GM12865 (cell line): ENCODE results near the gene THSD4.
"Not testable (repeated sequence)": the region's sequence is repeated elsewhere in the genome, so short reads cannot be mapped to it uniquely, and the experiment has no call there.

Experiments
- DNase-seq: peaks from one replicate; pipeline ENCODE4 v3.0.0; 2010; ENCODE audit warnings: low read depth
- H3K4me3 ChIP-seq: 2 replicates; pipeline ENCODE4 v1.5.1; 2011; ENCODE audit warnings: mild to moderate bottlenecking, low read depth, low read length, control low read depth
- CTCF ChIP-seq: IDR thresholded peaks from 2 replicates; pipeline ENCODE4 v1.5.1; 2011; ENCODE audit warnings: low read length, control low read depth, low read depth, inconsistent platforms; ENCODE audit not compliant: insufficient read depth; ENCODE audit errors: missing control alignments

THSD4 gene

GRCh38 chr15:71312731-71313460 lies 197.6 kb downstream of the THSD4 start:
- TF ChIP-seq CTCF: no peak
- H3K4me3 ChIP-seq: no peak overlapping the region
- DNase-seq: no peak

- TF ChIP-seq CTCF: no peak
- DNase-seq: no peak
- no peak overlapping the region for H3K4me3 ChIP-seq
Measured at GRCh38 chr15:71313806-71314205, 198.5 kb downstream of the THSD4 start.

- H3K4me3 ChIP-seq: no peak overlapping the region
Measured at GRCh38 chr15:71314956-71315537, 199.8 kb downstream of the THSD4 start.

GRCh38 chr15:71316911-71317310 lies 201.6 kb downstream of the THSD4 start:
- no peak for DNase-seq
- no peak overlapping the region for H3K4me3 ChIP-seq
- TF ChIP-seq CTCF: no peak

More at GRCh38 chr15:71314956-71315537, 199.8 kb downstream of the THSD4 start:
- DNase-seq: no peak
- TF ChIP-seq CTCF: no peak

- not testable (repeated sequence) for H3K4me3 ChIP-seq, DNase-seq
Measured at GRCh38 chr15:71319424-71319823, 204.2 kb downstream of the THSD4 start.

- DNase-seq: no peak
- TF ChIP-seq CTCF: no peak
- no peak overlapping the region for H3K4me3 ChIP-seq
Measured at GRCh38 chr15:71319935-71320334, 204.7 kb downstream of the THSD4 start.

GRCh38 chr15:71323082-71323481 lies 207.8 kb downstream of the THSD4 start:
- H3K4me3 ChIP-seq: no peak overlapping the region
- DNase-seq: no peak
- no peak for TF ChIP-seq CTCF
